H1 (cell line): ENCODE measurements around the gene NECAB3. TPM values are rescaled to one million over a fixed set of nuclear protein-coding genes. Genes with fewer than 3 reads are reported as not detected.

Experiments used
- CTCF ChIA-PET: fragments of 300-600 bp; sonication (Branson Sonifier 250); formaldehyde crosslinking; loops from one replicate; lab custom pipeline; 2021; ENCODE audit not compliant: partially characterized antibody; lab: Charles Lee
- POLR2A ChIA-PET: fragments of 300-600 bp; sonication (Branson Sonifier 250); formaldehyde crosslinking; loops from one replicate; lab custom pipeline; 2021; ENCODE audit warnings: inconsistent platforms; ENCODE audit not compliant: partially characterized antibody; lab: Charles Lee
- DNase-seq, 2 experiments: peaks; one replicate each; pipeline versions ENCODE4 v3.0.0 to v3.0.0-alpha.2; 2010 to 2022; ENCODE audit warnings: low spot score in 2 of 2, low read depth in 1 of 2, mixed read lengths in 1 of 2
- FAIRE-seq: peaks from 2 replicates; lab custom pipeline; 2011; peaks lifted over from hg19 to GRCh38; lab: Jason Lieb, UNC
- H2AFZ ChIP-seq: 2 replicates; pipeline ENCODE4 v1.8.1; 2012; ENCODE audit warnings: low read length, inconsistent platforms
- H2AK5ac ChIP-seq: 2 replicates; pipeline ENCODE4 v1.6.1; 2013; ENCODE audit warnings: low read depth, low read length
- H2BK120ac ChIP-seq: replicated peaks from 2 replicates; pipeline ENCODE3; 2013; ENCODE audit warnings: low read depth, low read length, inconsistent platforms
- H2BK12ac ChIP-seq: 2 replicates; pipeline ENCODE4 v1.6.1; 2013; ENCODE audit warnings: low read depth, low read length
- H2BK15ac ChIP-seq: 2 replicates; pipeline ENCODE4 v1.6.1; 2013; ENCODE audit warnings: low read length
- H2BK20ac ChIP-seq: 2 replicates; pipeline ENCODE4 v1.6.1; 2013; ENCODE audit warnings: low read length
- H2BK5ac ChIP-seq: 2 replicates; pipeline ENCODE4 v1.6.1; 2013; ENCODE audit warnings: low read depth, low read length
- H3K14ac ChIP-seq: 2 replicates; pipeline ENCODE4 v1.6.1; 2013; ENCODE audit warnings: inconsistent platforms; ENCODE audit not compliant: insufficient read length
- H3K18ac ChIP-seq: 2 replicates; pipeline ENCODE4 v1.6.1; 2013; ENCODE audit warnings: low read length; ENCODE audit errors: extremely low read depth
- H3K23ac ChIP-seq: 2 replicates; pipeline ENCODE4 v1.6.1; 2013; ENCODE audit warnings: inconsistent platforms; ENCODE audit not compliant: insufficient read length
- H3K23me2 ChIP-seq: 2 replicates; pipeline ENCODE4 v1.6.1; 2013; ENCODE audit warnings: low read depth, low read length
- H3K27ac ChIP-seq: 2 replicates; pipeline ENCODE4 v1.6.1; 2011; ENCODE audit warnings: low read depth, low read length, inconsistent platforms
- H3K27me3 ChIP-seq, 4 experiments: replicated peaks in 1 of 4; 1 replicate in 1 of 4; 2 replicates in 3 of 4; pipeline versions ENCODE4 v1.6.1 to v1.8.1; 2011 to 2013; ENCODE audit warnings: low read length in 3 of 4, mild to moderate bottlenecking in 3 of 4, inconsistent platforms in 2 of 4, mixed read lengths in 2 of 4, moderate library complexity in 1 of 4; ENCODE audit not compliant: control insufficient read depth in 3 of 4, insufficient read depth in 3 of 4; ENCODE audit errors: extremely low read depth in 1 of 4
- H3K36me3 ChIP-seq, 4 experiments: 2 replicates each; pipeline versions ENCODE4 v1.6.1 to v1.8.1; 2011 to 2013; ENCODE audit warnings: mild to moderate bottlenecking in 4 of 4, low read length in 3 of 4, moderate library complexity in 2 of 4, control low read depth in 1 of 4, inconsistent platforms in 1 of 4; ENCODE audit not compliant: insufficient read depth in 4 of 4, control insufficient read depth in 2 of 4
- H3K4ac ChIP-seq: replicated peaks from 2 replicates; pipeline ENCODE3; 2013; ENCODE audit warnings: low read length, low read depth, mixed read lengths, inconsistent platforms; ENCODE audit not compliant: insufficient read length
- H3K4me1 ChIP-seq, 4 experiments: replicated peaks in 1 of 4; 1 replicate in 1 of 4; 2 replicates in 3 of 4; pipeline versions ENCODE4 v1.6.1 to v1.8.1; 2011 to 2013; ENCODE audit warnings: low read length in 3 of 4, inconsistent platforms in 2 of 4, mixed read lengths in 1 of 4; ENCODE audit not compliant: insufficient read depth in 4 of 4, control insufficient read depth in 3 of 4
- H3K4me2 ChIP-seq, 2 experiments: 2 replicates each; pipeline versions ENCODE4 v1.6.1 to v1.8.1; 2011 to 2013; ENCODE audit warnings: low read depth in 2 of 2, low read length in 2 of 2, control low read depth in 1 of 2, inconsistent platforms in 1 of 2, mild to moderate bottlenecking in 1 of 2; ENCODE audit not compliant: insufficient read depth in 1 of 2
- H3K4me3 ChIP-seq, 4 experiments: fragments of 200-600, 300-600 bp in 1 of 4; sonication (generic), shearing (Covaris generic), sonication (Bioruptor Twin) in 1 of 4; 2 replicates each; pipeline versions ENCODE4 v1.5.1 to v1.8.1; 2011 to 2016; ENCODE audit warnings: low read length in 4 of 4, low read depth in 3 of 4, control low read depth in 2 of 4, inconsistent platforms in 2 of 4, mild to moderate bottlenecking in 2 of 4, mixed read lengths in 1 of 4, moderate library complexity in 1 of 4; ENCODE audit not compliant: insufficient read depth in 2 of 4; ENCODE audit errors: extremely low read depth in 1 of 4
- H3K56ac ChIP-seq: replicated peaks from 2 replicates; pipeline ENCODE3; 2013; ENCODE audit warnings: low read depth, mild to moderate bottlenecking, mixed read lengths, low read length, inconsistent platforms; ENCODE audit not compliant: insufficient read length
- H3K79me1 ChIP-seq: 2 replicates; pipeline ENCODE4 v1.6.1; 2013; ENCODE audit warnings: low read depth, low read length, control low read depth
- H3K79me2 ChIP-seq, 2 experiments: 2 replicates each; pipeline versions ENCODE4 v1.6.1 to v1.8.1; 2012 to 2013; ENCODE audit warnings: low read length in 2 of 2, mild to moderate bottlenecking in 2 of 2, inconsistent platforms in 1 of 2; ENCODE audit not compliant: insufficient read depth in 2 of 2, control insufficient read depth in 1 of 2
- H3K9ac ChIP-seq, 4 experiments: replicated peaks in 1 of 4; 1 replicate in 1 of 4; 2 replicates in 3 of 4; pipeline versions ENCODE4 v1.6.1 to v1.8.1; 2011 to 2013; ENCODE audit warnings: low read depth in 3 of 4, low read length in 3 of 4, control low read depth in 2 of 4, mild to moderate bottlenecking in 2 of 4, moderate library complexity in 2 of 4, inconsistent platforms in 1 of 4; ENCODE audit errors: extremely low read depth in 1 of 4
- H3K9me3 ChIP-seq, 2 experiments: 2 replicates each; pipeline versions ENCODE4 v1.6.1 to v1.8.1; 2012 to 2013; ENCODE audit warnings: mild to moderate bottlenecking in 2 of 2, moderate library complexity in 2 of 2, control low read depth in 1 of 2, inconsistent platforms in 1 of 2, low read depth in 1 of 2, low read length in 1 of 2, mixed read lengths in 1 of 2; ENCODE audit not compliant: insufficient read depth in 2 of 2
- H4K20me1 ChIP-seq, 2 experiments: replicated peaks in 1 of 2; 2 replicates each; pipeline versions ENCODE3 to v1.8.1; 2011 to 2013; ENCODE audit warnings: inconsistent platforms in 2 of 2, low read length in 2 of 2, mild to moderate bottlenecking in 1 of 2; ENCODE audit not compliant: insufficient read depth in 2 of 2, control insufficient read depth in 1 of 2
- H4K5ac ChIP-seq: 2 replicates; pipeline ENCODE4 v1.6.1; 2013; ENCODE audit warnings: low read length, low read depth, mixed read lengths, inconsistent platforms; ENCODE audit not compliant: insufficient read length
- H4K8ac ChIP-seq: 2 replicates; pipeline ENCODE4 v1.8.0; 2013; ENCODE audit warnings: mild to moderate bottlenecking, moderate library complexity, low read length, inconsistent platforms; ENCODE audit not compliant: insufficient read depth; ENCODE audit errors: extremely low read depth
- H4K91ac ChIP-seq: replicated peaks from 2 replicates; pipeline ENCODE3; 2013; ENCODE audit warnings: low read length, mixed read lengths, inconsistent platforms; ENCODE audit not compliant: insufficient read length
- FOSL1 ChIP-seq: IDR thresholded peaks from 2 replicates; pipeline ENCODE4 v1.6.1; 2011; ENCODE audit warnings: mild to moderate bottlenecking, low read depth, low read length, moderate library complexity; ENCODE audit not compliant: insufficient read depth
- KDM4A ChIP-seq: IDR thresholded peaks from one replicate; pipeline ENCODE4 v1.7.1; 2012; ENCODE audit warnings: low read depth, mild to moderate bottlenecking, moderate library complexity, low read length, inconsistent platforms; ENCODE audit not compliant: severe bottlenecking
- RXRA ChIP-seq: IDR thresholded peaks from 2 replicates; pipeline ENCODE4 v1.6.1; 2011; ENCODE audit warnings: low read depth, mild to moderate bottlenecking, low read length, moderate library complexity; ENCODE audit not compliant: insufficient read depth
- SIRT6 ChIP-seq: IDR thresholded peaks from one replicate; pipeline ENCODE4 v1.7.1; 2012; ENCODE audit warnings: low read length, inconsistent platforms
- ZNF274 ChIP-seq: IDR thresholded peaks from 2 replicates; pipeline ENCODE4 v1.7.0; 2012; ENCODE audit warnings: low read length, borderline replicate concordance; ENCODE audit errors: extremely low read depth
- WGBS, 2 experiments: shearing (Covaris generic) in 1 of 2; methylation state at CpG; one replicate each; pipeline versions ENCODE4 v1.1.6 to v1.1.7; 2013 to 2015; ENCODE audit warnings: low lambda C conversion rate in 2 of 2, mixed read lengths in 2 of 2, inconsistent platforms in 1 of 2, low coverage in 1 of 2, missing lambda C conversion rate in 1 of 2; ENCODE audit not compliant: insufficient replicate concordance in 2 of 2, insufficient coverage in 1 of 2, insufficient read length in 1 of 2; ENCODE audit errors: extremely low coverage in 1 of 2, missing lambda C conversion rate in 1 of 2; 5-methylcytosine and 5-hydroxymethylcytosine counted together
- polyA plus RNA-seq, 7 experiments: library from polyadenylated mRNA; depleted of rRNA in 3 of 7; stranded (reverse) in 5 of 7; unstranded in 2 of 7; fragments of >200 nt in 5 of 7; fragments of 200-250 nt in 2 of 7; gene quantifications; 1 replicate in 5 of 7; 2 replicates in 1 of 7; 4 replicates in 1 of 7; pipeline versions ENCODE4 v1.2.1 to v1.2.3, GENCODE V29; 2011 to 2013; ENCODE audit warnings: missing spikeins in 2 of 7, mixed read lengths in 2 of 7
- total RNA-seq: library from RNA; stranded (reverse); fragmentation: NEBNext Ultra II Directional; extraction: Animal tissue kit (Norgen Biotek cat#: 25700); gene quantifications from 2 replicates; pipeline ENCODE4 v1.2.1, GENCODE V29; 2021

Gene NECAB3
- total and polyA plus RNA-seq, 2 of the 8 experiments (the other 6 are each of a cell fraction or from before 2014, with no cell fraction given): 20.5 to 46.2 TPM

GRCh38 chr20:33651562-33652048, 22.6 kb downstream of the NECAB3 start:
- Histone ChIP-seq H3K4ac (no peak overlapping the region), H3K4me3 (no peak overlapping the region), H3K23me2 (no peaks in the 10 kb centered on the region), H2BK12ac (no peak overlapping the region), H3K23ac (no peak overlapping the region), H3K9ac (no peak overlapping the region), H3K27ac (no peak overlapping the region), H3K36me3 (no peaks in the 10 kb centered on the region), H4K5ac (no peak overlapping the region), H4K91ac (no peak overlapping the region), H2BK5ac (no peak overlapping the region), H2BK20ac (no peak overlapping the region), H3K18ac (no peak overlapping the region), H3K4me1 (peaks cover 0 to 11% (median 1%) of the 10 kb centered on the region in 4 experiments; a peak in 4 of 7 replicates), H3K79me1 (no peaks in the 10 kb centered on the region), H3K9me3 (no peaks in the 10 kb centered on the region), H4K20me1 (peaks cover 0 to 2% of the 10 kb centered on the region in 2 experiments), H2BK120ac (no peak overlapping the region), H2AFZ (no peak overlapping the region), H4K8ac (no peak overlapping the region), H2AK5ac (no peak overlapping the region), H2BK15ac (no peak overlapping the region), H3K79me2 (no peaks in the 10 kb centered on the region), H3K14ac (no peak overlapping the region), H3K4me2 (no peak overlapping the region), H3K56ac (no peak overlapping the region), H3K27me3 (no peaks in the 10 kb centered on the region)
- FAIRE-seq: no peak
- no peak for DNase-seq
- ChIA-PET CTCF (interaction anchor here (0.8 to 4.5 kb wide), 2 partner anchors 16 to 194 kb away, joined by 3 to 38 read pairs; partner anchors contain the start of gene ACTL10), POLR2A (interaction anchor here (1.1 to 1.7 kb wide), 4 partner anchors 9 to 206 kb away, joined by 3 to 6 read pairs (median 4); partner anchors contain the start of gene ACTL10)
- no peak for TF ChIP-seq SIRT6
- TF ChIP-seq KDM4A: no peak
- no peak for TF ChIP-seq ZNF274
- no peak for TF ChIP-seq RXRA
- TF ChIP-seq FOSL1: no peak
- 90% methylated on average over 13 of the region's 13 CpGs; no CpG with 5 or more reads in 1 of the 2 experiments for WGBS, 2 experiments
